Smooth muscle cell (in vitro differentiated cells): ENCODE measurements around the gene PAIP2B. TPM values are rescaled to one million over a fixed set of nuclear protein-coding genes. Genes with fewer than 3 reads are reported as not detected.

ENCODE experiments used
- DNase-seq: peaks from one replicate; lab custom pipeline; 2025; ENCODE audit not compliant: unreplicated experiment; lab: John Stamatoyannopoulos, UW
- H2AFZ ChIP-seq: fragments of 200-600 bp; sonication (generic); 2 replicates; pipeline ENCODE4 v1.6.0; 2016; ENCODE audit warnings: antibody characterized with exemption, low read depth, mild to moderate bottlenecking
- H3F3A ChIP-seq: fragments of 200-600 bp; sonication (generic); 2 replicates; pipeline ENCODE4 v1.6.0; 2017; ENCODE audit warnings: antibody characterized with exemption, low read depth
- H3K27ac ChIP-seq: fragments of 200-600 bp; sonication (generic); 2 replicates; pipeline ENCODE4 v1.5.1; 2016; ENCODE audit warnings: low read depth, mild to moderate bottlenecking
- H3K27me3 ChIP-seq: fragments of 200-600 bp; sonication (generic); 2 replicates; pipeline ENCODE4 v1.6.1; 2016; ENCODE audit warnings: low read depth, mild to moderate bottlenecking
- H3K36me3 ChIP-seq: fragments of 200-600 bp; sonication (generic); 2 replicates; pipeline ENCODE4 v1.5.1; 2016; ENCODE audit warnings: low read depth
- H3K4me1 ChIP-seq: fragments of 200-600 bp; sonication (generic); 2 replicates; pipeline ENCODE4 v1.5.1; 2016; ENCODE audit warnings: low read depth
- H3K4me2 ChIP-seq: fragments of 200-600 bp; sonication (generic); 2 replicates; pipeline ENCODE4 v1.6.0; 2016; ENCODE audit warnings: mild to moderate bottlenecking
- H3K4me3 ChIP-seq: fragments of 200-600 bp; sonication (generic); 2 replicates; pipeline ENCODE4 v1.5.1; 2016; ENCODE audit warnings: mild to moderate bottlenecking
- H3K79me2 ChIP-seq: fragments of 200-600 bp; sonication (generic); 2 replicates; pipeline ENCODE4 v1.6.0; 2016; ENCODE audit warnings: low read depth, mild to moderate bottlenecking
- H3K9ac ChIP-seq: fragments of 200-600 bp; sonication (generic); 2 replicates; pipeline ENCODE4 v1.6.0; 2016; ENCODE audit warnings: low read depth
- H3K9me3 ChIP-seq: fragments of 200-600 bp; sonication (generic); replicated peaks from 2 replicates; pipeline ENCODE4 v1.5.1; 2016; ENCODE audit warnings: low read depth
- H4K20me1 ChIP-seq: fragments of 200-600 bp; sonication (generic); 2 replicates; pipeline ENCODE4 v1.6.0; 2016; ENCODE audit warnings: low read depth
- CTCF ChIP-seq: fragments of 200-600 bp; sonication (generic); IDR thresholded peaks from 2 replicates; pipeline ENCODE4 v1.5.1; 2017; ENCODE audit warnings: borderline replicate concordance, mild to moderate bottlenecking, antibody characterized with exemption; ENCODE audit not compliant: insufficient read depth, poor library complexity, severe bottlenecking
- WGBS: methylation state at CpG from one replicate; pipeline ENCODE4 v1.1.7; 2016; ENCODE audit warnings: low lambda C conversion rate; 5-methylcytosine and 5-hydroxymethylcytosine counted together
- polyA plus RNA-seq: library from polyadenylated mRNA; unstranded; fragments of >200 nt; fragmentation: Nextera tagmentation; extraction: Ambion mirVana; gene quantifications from 2 replicates; pipeline ENCODE4 v1.2.1, GENCODE V29; 2016
- total RNA-seq: library from RNA; depleted of rRNA; stranded (reverse); fragments of >200 nt; gene quantifications from 2 replicates; pipeline ENCODE4 v1.2.3, GENCODE V29; 2014

Gene PAIP2B
- total and polyA plus RNA-seq, 2 experiments from 2014 or later, result 1.2 to 2.4 TPM

GRCh38 chr2:71261534-71261933, 34.6 kb upstream of the PAIP2B start:
- H3K4me1 ChIP-seq, result no peaks in the 10 kb centered on the region
- H3K9ac ChIP-seq, result no peak overlapping the region
- no peaks in the 10 kb centered on the region for H4K20me1 ChIP-seq
- no peak overlapping the region for H3K27ac ChIP-seq
- no peak overlapping the region for H2AFZ ChIP-seq
- H3K4me2 ChIP-seq, result no peak overlapping the region
- no peak for TF ChIP-seq CTCF
- H3F3A ChIP-seq, result no peaks in the 10 kb centered on the region
- H3K79me2 ChIP-seq, result no peaks in the 10 kb centered on the region
- H3K36me3 ChIP-seq, result no peaks in the 10 kb centered on the region
- H3K9me3 ChIP-seq, result no peaks in the 10 kb centered on the region
- no peak overlapping the region for H3K4me3 ChIP-seq
- peaks cover 19% of the 10 kb centered on the region for H3K27me3 ChIP-seq
- no peak for DNase-seq

GRCh38 chr2:71256421-71256820, 29.5 kb upstream of the PAIP2B start:
- Histone ChIP-seq H3K27me3 (peaks cover 21% of the 10 kb centered on the region), H3K4me2 (no peak overlapping the region), H3F3A (no peaks in the 10 kb centered on the region), H3K27ac (no peak overlapping the region), H3K9me3 (no peaks in the 10 kb centered on the region), H3K79me2 (no peaks in the 10 kb centered on the region), H4K20me1 (no peaks in the 10 kb centered on the region), H3K4me3 (no peak overlapping the region), H3K4me1 (no peaks in the 10 kb centered on the region), H3K36me3 (no peaks in the 10 kb centered on the region), H3K9ac (no peak overlapping the region), H2AFZ (no peak overlapping the region)
- no peak for TF ChIP-seq CTCF
- no peak for DNase-seq
- 82% methylated on average over 3 of the region's 3 CpGs for WGBS

GRCh38 chr2:71254776-71255175, 27.9 kb upstream of the PAIP2B start:
- H2AFZ ChIP-seq, result no peak overlapping the region
- no peak overlapping the region for H3K27ac ChIP-seq
- DNase-seq, result no peak
- peaks cover 18% of the 10 kb centered on the region for H3K27me3 ChIP-seq
- no peaks in the 10 kb centered on the region for H3K9me3 ChIP-seq
- no peaks in the 10 kb centered on the region for H4K20me1 ChIP-seq
- WGBS, result 95% methylated on average over 4 of the region's 4 CpGs
- H3K36me3 ChIP-seq, result no peaks in the 10 kb centered on the region
- H3K9ac ChIP-seq, result no peak overlapping the region
- no peak overlapping the region for H3K4me3 ChIP-seq
- H3K4me2 ChIP-seq, result no peak overlapping the region
- TF ChIP-seq CTCF, result no peak
- no peaks in the 10 kb centered on the region for H3K4me1 ChIP-seq
- no peaks in the 10 kb centered on the region for H3F3A ChIP-seq
- H3K79me2 ChIP-seq, result no peaks in the 10 kb centered on the region

- Histone ChIP-seq H3K27ac (no peak overlapping the region), H3K9me3 (no peaks in the 10 kb centered on the region), H3K27me3 (peaks cover 18% of the 10 kb centered on the region), H3K36me3 (no peaks in the 10 kb centered on the region), H3F3A (no peaks in the 10 kb centered on the region), H3K4me1 (no peaks in the 10 kb centered on the region), H3K4me2 (no peak overlapping the region), H3K79me2 (no peaks in the 10 kb centered on the region), H3K9ac (no peak overlapping the region), H3K4me3 (no peak overlapping the region), H2AFZ (no peak overlapping the region), H4K20me1 (no peaks in the 10 kb centered on the region)
- TF ChIP-seq CTCF, result no peak
- 97% methylated on average over 3 of the region's 3 CpGs for WGBS
- no peak for DNase-seq
Observed at GRCh38 chr2:71254078-71254477, 27.2 kb upstream of the PAIP2B start.
